Liver (tissue), 9 donors: ENCODE measurements around the gene DIP2A. TPM values are rescaled to one million over a fixed set of nuclear protein-coding genes. Genes with fewer than 3 reads are reported as not detected.

Source experiments
- DNase-seq: peaks from one replicate; pipeline ENCODE4 v3.0.0-alpha.2; 2017; ENCODE audit warnings: low spot score
- H3K27ac ChIP-seq, 2 donors: one replicate each; pipeline ENCODE4 v1.7.0; 2013; ENCODE audit warnings: inconsistent platforms in 2 of 2, low read length in 2 of 2, control low read depth in 1 of 2, low read depth in 1 of 2, mild to moderate bottlenecking in 1 of 2
- H3K27me3 ChIP-seq, 4 donors: one replicate each; pipeline versions ENCODE4 v1.6.1 to v1.7.0; 2013; ENCODE audit warnings: low read length in 3 of 4, inconsistent platforms in 1 of 4, mild to moderate bottlenecking in 1 of 4, moderate library complexity in 1 of 4; ENCODE audit not compliant: control insufficient read depth in 4 of 4, insufficient read depth in 4 of 4
- H3K36me3 ChIP-seq, 4 donors: one replicate each; pipeline versions ENCODE4 v1.6.1 to v1.7.0; 2013; ENCODE audit warnings: low read length in 3 of 4, mild to moderate bottlenecking in 3 of 4, low read depth in 1 of 4, moderate library complexity in 1 of 4; ENCODE audit not compliant: control insufficient read depth in 4 of 4, insufficient read depth in 3 of 4
- H3K4me1 ChIP-seq, 4 donors: one replicate each; pipeline versions ENCODE4 v1.6.1 to v1.7.0; 2013; ENCODE audit warnings: low read length in 3 of 4, mild to moderate bottlenecking in 3 of 4, moderate library complexity in 1 of 4; ENCODE audit not compliant: control insufficient read depth in 4 of 4, insufficient read depth in 4 of 4
- H3K4me3 ChIP-seq, 3 donors: one replicate each; pipeline versions ENCODE4 v1.6.1 to v1.7.0; 2013; ENCODE audit warnings: low read length in 3 of 3, control low read depth in 1 of 3, low read depth in 1 of 3, mild to moderate bottlenecking in 1 of 3
- H3K9ac ChIP-seq, 2 donors: one replicate each; pipeline ENCODE4 v1.7.0; 2013; ENCODE audit warnings: low read length in 2 of 2, mild to moderate bottlenecking in 2 of 2, moderate library complexity in 2 of 2, control low read depth in 1 of 2, low read depth in 1 of 2
- H3K9me3 ChIP-seq, 4 donors: one replicate each; pipeline versions ENCODE4 v1.6.1 to v1.7.0; 2013; ENCODE audit warnings: low read length in 3 of 4; ENCODE audit not compliant: control insufficient read depth in 4 of 4
- EGR1 ChIP-seq, 2 donors: IDR thresholded peaks; 2 replicates each; pipeline ENCODE4 v1.6.1; 2016 to 2018; ENCODE audit warnings: antibody characterized with exemption in 2 of 2, low read depth in 2 of 2
- FOXA1 ChIP-seq: IDR thresholded peaks from 2 replicates; pipeline ENCODE4 v1.6.1; 2016; ENCODE audit warnings: antibody characterized with exemption
- FOXA2 ChIP-seq: IDR thresholded peaks from 2 replicates; pipeline ENCODE4 v1.6.1; 2016; ENCODE audit warnings: antibody characterized with exemption
- GABPA ChIP-seq, 2 donors: IDR thresholded peaks in 1 of 2; conservative IDR thresholded peaks in 1 of 2; 2 replicates each; pipeline ENCODE4 v1.6.1; 2016; ENCODE audit warnings: antibody characterized with exemption in 2 of 2, mild to moderate bottlenecking in 1 of 2, moderate library complexity in 1 of 2
- HNF4A ChIP-seq, 2 donors: conservative IDR thresholded peaks; 2 replicates each; pipeline ENCODE4 v1.6.1; 2016; ENCODE audit warnings: antibody characterized with exemption in 2 of 2, mild to moderate bottlenecking in 2 of 2
- HNF4G ChIP-seq: IDR thresholded peaks from 2 replicates; pipeline ENCODE4 v1.6.1; 2016; ENCODE audit warnings: antibody characterized with exemption
- JUND ChIP-seq, 2 donors: IDR thresholded peaks; 2 replicates each; pipeline ENCODE4 v1.6.1; 2016; ENCODE audit warnings: antibody characterized with exemption in 2 of 2
- MAX ChIP-seq: IDR thresholded peaks from 2 replicates; pipeline ENCODE4 v1.6.1; 2016; ENCODE audit warnings: antibody characterized with exemption
- NR2F2 ChIP-seq: IDR thresholded peaks from 2 replicates; pipeline ENCODE4 v1.6.1; 2016; ENCODE audit warnings: antibody characterized with exemption
- RAD21 ChIP-seq, 2 donors: IDR thresholded peaks; 2 replicates each; pipeline ENCODE4 v1.6.1; 2016; ENCODE audit warnings: antibody characterized with exemption in 2 of 2, mild to moderate bottlenecking in 2 of 2
- RXRA ChIP-seq, 2 donors: IDR thresholded peaks; 2 replicates each; pipeline ENCODE4 v1.6.1; 2017 to 2018; ENCODE audit warnings: antibody characterized with exemption in 2 of 2, mild to moderate bottlenecking in 1 of 2
- SP1 ChIP-seq: IDR thresholded peaks from 2 replicates; pipeline ENCODE4 v1.6.1; 2018; ENCODE audit warnings: antibody characterized with exemption, mild to moderate bottlenecking
- YY1 ChIP-seq: IDR thresholded peaks from 2 replicates; pipeline ENCODE4 v1.6.1; 2016; ENCODE audit warnings: antibody characterized with exemption, mild to moderate bottlenecking
- WGBS: extraction: QIAGEN DNeasy Blood & Tissue Kit; methylation state at CpG from one replicate; pipeline ENCODE4 v1.1.7; 2013; 5-methylcytosine and 5-hydroxymethylcytosine counted together
- polyA plus RNA-seq, 2 donors: library from polyadenylated mRNA; stranded (reverse) in 1 of 2; unstranded in 1 of 2; fragments of 200-250 nt in 1 of 2; fragments of >200 nt in 1 of 2; fragmentation: Nextera tagmentation in 1 of 2; extraction: Ambion mirVana in 1 of 2; gene quantifications; one replicate each; pipeline versions ENCODE4 v1.2.1 to v1.2.3, GENCODE V29; 2013 to 2015
- total RNA-seq, 2 donors: library from RNA; depleted of rRNA; stranded (reverse); fragments of >200 nt; gene quantifications; one replicate each; pipeline ENCODE4 v1.2.3, GENCODE V29; 2014
- TF ChIP-seq, protein P1 (sequence below): IDR thresholded peaks from 2 replicates; pipeline ENCODE4 v1.6.1; 2016; ENCODE audit warnings: antibody characterized with exemption
- TF ChIP-seq, protein P2 (sequence below): IDR thresholded peaks from 2 replicates; pipeline ENCODE4 v1.6.1; 2016; ENCODE audit warnings: antibody characterized with exemption
- TF ChIP-seq, protein P3 (sequence below): fragments of 150-350 bp; IDR thresholded peaks from 2 replicates; pipeline ENCODE4 v1.5.1; 2017; ENCODE audit warnings: improper control_type of control experiment, low read depth, low read length; ENCODE audit not compliant: missing input control
- donor health status: healthy.
- donor health status: healthy.
- donor health status: healthy.
- donor health status: healthy.
- donor health status: healthy.

The DIP2A gene
- total and polyA plus RNA-seq, 4 donors: 3.8 to 21.7 (median 7.5) TPM

GRCh38 chr21:46478910-46479309 lies 20.2 kb downstream of the DIP2A start:
- no peak for DNase-seq
- H3K4me1 ChIP-seq: peaks cover 7 to 10% (median 10%) of the 10 kb centered on the region in 4 donors
- 52% methylated on average over 2 of the region's 2 CpGs for WGBS
- H3K27ac ChIP-seq: no peak overlapping the region
- TF ChIP-seq FOXA1: no peak
- TF ChIP-seq JUND (IDR thresholded peaks at IDR 0.05): no peak
- no peak for TF ChIP-seq SP1
- TF ChIP-seq NR2F2: no peak
- no peak for TF ChIP-seq FOXA2
- TF ChIP-seq, protein P1, sequence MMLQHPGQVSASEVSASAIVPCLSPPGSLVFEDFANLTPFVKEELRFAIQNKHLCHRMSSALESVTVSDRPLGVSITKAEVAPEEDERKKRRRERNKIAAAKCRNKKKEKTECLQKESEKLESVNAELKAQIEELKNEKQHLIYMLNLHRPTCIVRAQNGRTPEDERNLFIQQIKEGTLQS: no peak
- TF ChIP-seq RAD21 (IDR thresholded peaks at IDR 0.05): no peak
- TF ChIP-seq, protein P2, sequence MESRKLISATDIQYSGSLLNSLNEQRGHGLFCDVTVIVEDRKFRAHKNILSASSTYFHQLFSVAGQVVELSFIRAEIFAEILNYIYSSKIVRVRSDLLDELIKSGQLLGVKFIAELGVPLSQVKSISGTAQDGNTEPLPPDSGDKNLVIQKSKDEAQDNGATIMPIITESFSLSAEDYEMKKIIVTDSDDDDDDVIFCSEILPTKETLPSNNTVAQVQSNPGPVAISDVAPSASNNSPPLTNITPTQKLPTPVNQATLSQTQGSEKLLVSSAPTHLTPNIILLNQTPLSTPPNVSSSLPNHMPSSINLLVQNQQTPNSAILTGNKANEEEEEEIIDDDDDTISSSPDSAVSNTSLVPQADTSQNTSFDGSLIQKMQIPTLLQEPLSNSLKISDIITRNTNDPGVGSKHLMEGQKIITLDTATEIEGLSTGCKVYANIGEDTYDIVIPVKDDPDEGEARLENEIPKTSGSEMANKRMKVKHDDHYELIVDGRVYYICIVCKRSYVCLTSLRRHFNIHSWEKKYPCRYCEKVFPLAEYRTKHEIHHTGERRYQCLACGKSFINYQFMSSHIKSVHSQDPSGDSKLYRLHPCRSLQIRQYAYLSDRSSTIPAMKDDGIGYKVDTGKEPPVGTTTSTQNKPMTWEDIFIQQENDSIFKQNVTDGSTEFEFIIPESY: no peak
- TF ChIP-seq, protein P3, sequence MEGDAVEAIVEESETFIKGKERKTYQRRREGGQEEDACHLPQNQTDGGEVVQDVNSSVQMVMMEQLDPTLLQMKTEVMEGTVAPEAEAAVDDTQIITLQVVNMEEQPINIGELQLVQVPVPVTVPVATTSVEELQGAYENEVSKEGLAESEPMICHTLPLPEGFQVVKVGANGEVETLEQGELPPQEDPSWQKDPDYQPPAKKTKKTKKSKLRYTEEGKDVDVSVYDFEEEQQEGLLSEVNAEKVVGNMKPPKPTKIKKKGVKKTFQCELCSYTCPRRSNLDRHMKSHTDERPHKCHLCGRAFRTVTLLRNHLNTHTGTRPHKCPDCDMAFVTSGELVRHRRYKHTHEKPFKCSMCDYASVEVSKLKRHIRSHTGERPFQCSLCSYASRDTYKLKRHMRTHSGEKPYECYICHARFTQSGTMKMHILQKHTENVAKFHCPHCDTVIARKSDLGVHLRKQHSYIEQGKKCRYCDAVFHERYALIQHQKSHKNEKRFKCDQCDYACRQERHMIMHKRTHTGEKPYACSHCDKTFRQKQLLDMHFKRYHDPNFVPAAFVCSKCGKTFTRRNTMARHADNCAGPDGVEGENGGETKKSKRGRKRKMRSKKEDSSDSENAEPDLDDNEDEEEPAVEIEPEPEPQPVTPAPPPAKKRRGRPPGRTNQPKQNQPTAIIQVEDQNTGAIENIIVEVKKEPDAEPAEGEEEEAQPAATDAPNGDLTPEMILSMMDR: no peak
- TF ChIP-seq EGR1 (IDR thresholded peaks at IDR 0.05; ENCODE audit: low read depth in 2 of 2): no peak
- no peak for TF ChIP-seq GABPA (IDR thresholded peaks at IDR 0.05 in 1 of 2, conservative IDR thresholded peaks at IDR 0.05 in 1 of 2)
- TF ChIP-seq HNF4G: no peak
- no peak for TF ChIP-seq MAX
- H3K36me3 ChIP-seq: no peaks in the 10 kb centered on the region
- H3K9ac ChIP-seq: no peak overlapping the region
- H3K9me3 ChIP-seq: no peaks in the 10 kb centered on the region
- no peak overlapping the region for H3K4me3 ChIP-seq
- H3K27me3 ChIP-seq: no peaks in the 10 kb centered on the region

- no peak for DNase-seq
- Histone ChIP-seq H3K27ac (no peak overlapping the region), H3K9ac (no peak overlapping the region), H3K4me3 (no peak overlapping the region), H3K9me3 (no peaks in the 10 kb centered on the region), H3K4me1 (peaks cover 7 to 10% (median 10%) of the 10 kb centered on the region in 4 donors), H3K36me3 (no peaks in the 10 kb centered on the region), H3K27me3 (no peaks in the 10 kb centered on the region)
- WGBS: 50% methylated on average over 5 of the region's 5 CpGs
- TF ChIP-seq JUND (IDR thresholded peaks at IDR 0.05): peak in 1 of 2 donors; percentile 37
- TF ChIP-seq YY1: peak; percentile 27
- TF ChIP-seq RXRA (IDR thresholded peaks at IDR 0.05): peak; percentile 48 to 71
- no peak for TF ChIP-seq FOXA2
- TF ChIP-seq MAX: no peak
- TF ChIP-seq RAD21 (IDR thresholded peaks at IDR 0.05): peak in 1 of 2 donors; percentile 12
- peak; percentile 89 to 91 for TF ChIP-seq HNF4A (conservative IDR thresholded peaks at IDR 0.05)
- no peak for TF ChIP-seq FOXA1
- TF ChIP-seq SP1: peak; percentile 62
- TF ChIP-seq, protein P3: no peak
- TF ChIP-seq HNF4G: peak; percentile 49
Observed at GRCh38 chr21:46480466-46480865, 21.8 kb downstream of the DIP2A start.
